Measurements from ENCODE around the gene BICC1. TPM values are rescaled to one million over a fixed set of nuclear protein-coding genes. Genes with fewer than 3 reads are reported as not detected.

The BICC1 gene
- total and polyA plus RNA-seq, 2 experiments from 2014 or later: 6.4 to 13.2 TPM

DNA sequence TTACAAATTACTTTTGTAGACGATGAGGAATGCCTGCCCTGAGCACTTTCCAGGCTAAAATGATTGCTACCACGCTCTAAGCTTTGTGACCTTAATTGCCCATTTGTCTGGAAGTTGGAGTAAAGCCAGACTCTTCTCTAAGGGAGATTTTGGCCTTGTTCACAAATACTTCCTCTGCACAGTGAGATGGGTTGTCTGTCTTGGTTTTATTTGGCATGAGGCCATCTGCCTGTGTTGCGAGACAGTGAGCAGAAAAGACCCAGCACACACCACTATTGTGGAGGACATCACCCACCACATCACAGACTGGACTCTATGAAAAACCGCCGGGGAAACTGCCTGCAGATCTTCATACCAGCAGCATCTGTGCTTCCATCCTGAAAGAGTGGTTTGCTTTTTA lies 138.4 kb downstream of the BICC1 start:
- TF ChIP-seq, protein P1, sequence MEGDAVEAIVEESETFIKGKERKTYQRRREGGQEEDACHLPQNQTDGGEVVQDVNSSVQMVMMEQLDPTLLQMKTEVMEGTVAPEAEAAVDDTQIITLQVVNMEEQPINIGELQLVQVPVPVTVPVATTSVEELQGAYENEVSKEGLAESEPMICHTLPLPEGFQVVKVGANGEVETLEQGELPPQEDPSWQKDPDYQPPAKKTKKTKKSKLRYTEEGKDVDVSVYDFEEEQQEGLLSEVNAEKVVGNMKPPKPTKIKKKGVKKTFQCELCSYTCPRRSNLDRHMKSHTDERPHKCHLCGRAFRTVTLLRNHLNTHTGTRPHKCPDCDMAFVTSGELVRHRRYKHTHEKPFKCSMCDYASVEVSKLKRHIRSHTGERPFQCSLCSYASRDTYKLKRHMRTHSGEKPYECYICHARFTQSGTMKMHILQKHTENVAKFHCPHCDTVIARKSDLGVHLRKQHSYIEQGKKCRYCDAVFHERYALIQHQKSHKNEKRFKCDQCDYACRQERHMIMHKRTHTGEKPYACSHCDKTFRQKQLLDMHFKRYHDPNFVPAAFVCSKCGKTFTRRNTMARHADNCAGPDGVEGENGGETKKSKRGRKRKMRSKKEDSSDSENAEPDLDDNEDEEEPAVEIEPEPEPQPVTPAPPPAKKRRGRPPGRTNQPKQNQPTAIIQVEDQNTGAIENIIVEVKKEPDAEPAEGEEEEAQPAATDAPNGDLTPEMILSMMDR (IDR thresholded peaks at IDR 0.05; ENCODE audit: low read depth, low read length): no peak
- H3K9me3 ChIP-seq (ENCODE audit: low read depth): no peaks in the 10 kb centered on the region
- no peak overlapping the region for H3K4me3 ChIP-seq
- H3K27me3 ChIP-seq: no peaks in the 10 kb centered on the region
- H3K27ac ChIP-seq: peak overlapping the region; percentile 17
- H3K4me1 ChIP-seq (ENCODE audit: low read depth): no peaks in the 10 kb centered on the region
- peak in 1 of 2 donors; percentile 91 for DNase-seq (ENCODE audit: low read depth in 1 of 2, low spot score in 1 of 2)
- no peaks in the 10 kb centered on the region for H3K36me3 ChIP-seq

DNA sequence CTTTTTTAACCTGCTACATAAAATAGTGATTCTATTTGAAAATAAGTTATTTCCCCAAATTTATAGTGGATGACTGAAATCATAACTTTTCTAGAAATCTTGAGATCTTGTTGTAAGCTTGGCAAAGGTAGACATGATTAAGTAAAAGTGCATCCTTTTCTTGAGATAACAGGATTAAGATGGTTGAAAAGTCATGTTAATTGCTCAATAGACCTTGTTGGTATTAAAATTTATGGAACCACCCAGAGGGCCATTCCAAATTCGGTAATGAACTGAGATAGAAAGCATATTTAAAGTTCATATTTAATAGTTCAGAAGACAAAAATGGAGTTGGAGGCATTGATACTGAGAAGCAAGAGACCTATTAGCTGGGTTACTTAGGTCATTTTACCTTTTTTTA lies 139.1 kb downstream of the BICC1 start:
- H3K36me3 ChIP-seq: no peaks in the 10 kb centered on the region
- H3K27ac ChIP-seq: no peak overlapping the region
- TF ChIP-seq, protein P1 (IDR thresholded peaks at IDR 0.05; ENCODE audit: low read depth, low read length): no peak
- no peak overlapping the region for H3K4me3 ChIP-seq
- DNase-seq (ENCODE audit: low read depth in 1 of 2, low spot score in 1 of 2): no peak
- no peaks in the 10 kb centered on the region for H3K4me1 ChIP-seq (ENCODE audit: low read depth)
- no peaks in the 10 kb centered on the region for H3K27me3 ChIP-seq
- no peaks in the 10 kb centered on the region for H3K9me3 ChIP-seq (ENCODE audit: low read depth)

DNA sequence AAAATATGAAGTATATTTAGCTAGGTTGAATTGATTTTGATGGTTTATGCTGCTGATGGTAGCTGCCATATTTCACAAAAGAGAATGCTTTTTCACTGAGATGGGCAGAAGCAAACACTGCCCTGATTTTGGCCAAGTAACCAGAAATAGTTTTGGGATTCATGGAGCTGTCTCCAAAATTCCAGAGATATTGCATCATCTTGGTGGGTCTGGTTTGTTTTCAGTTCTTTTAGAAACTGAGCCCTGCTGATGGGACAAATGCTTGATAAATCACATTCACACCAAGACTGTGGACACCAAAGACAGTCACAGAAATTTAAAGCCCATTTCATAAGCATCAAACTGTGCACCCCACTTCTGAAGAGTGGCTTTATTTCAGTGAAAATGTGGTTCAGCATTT lies 140.5 kb downstream of the BICC1 start:
- Histone ChIP-seq H3K4me3 (no peak overlapping the region), H3K9me3 (ENCODE audit: low read depth) (no peaks in the 10 kb centered on the region), H3K27ac (no peak overlapping the region), H3K36me3 (no peaks in the 10 kb centered on the region), H3K4me1 (ENCODE audit: low read depth) (no peaks in the 10 kb centered on the region), H3K27me3 (no peaks in the 10 kb centered on the region)
- TF ChIP-seq, protein P1 (IDR thresholded peaks at IDR 0.05; ENCODE audit: low read depth, low read length): no peak
- DNase-seq (ENCODE audit: low read depth in 1 of 2, low spot score in 1 of 2): peak in 1 of 2 donors; percentile 69

DNA sequence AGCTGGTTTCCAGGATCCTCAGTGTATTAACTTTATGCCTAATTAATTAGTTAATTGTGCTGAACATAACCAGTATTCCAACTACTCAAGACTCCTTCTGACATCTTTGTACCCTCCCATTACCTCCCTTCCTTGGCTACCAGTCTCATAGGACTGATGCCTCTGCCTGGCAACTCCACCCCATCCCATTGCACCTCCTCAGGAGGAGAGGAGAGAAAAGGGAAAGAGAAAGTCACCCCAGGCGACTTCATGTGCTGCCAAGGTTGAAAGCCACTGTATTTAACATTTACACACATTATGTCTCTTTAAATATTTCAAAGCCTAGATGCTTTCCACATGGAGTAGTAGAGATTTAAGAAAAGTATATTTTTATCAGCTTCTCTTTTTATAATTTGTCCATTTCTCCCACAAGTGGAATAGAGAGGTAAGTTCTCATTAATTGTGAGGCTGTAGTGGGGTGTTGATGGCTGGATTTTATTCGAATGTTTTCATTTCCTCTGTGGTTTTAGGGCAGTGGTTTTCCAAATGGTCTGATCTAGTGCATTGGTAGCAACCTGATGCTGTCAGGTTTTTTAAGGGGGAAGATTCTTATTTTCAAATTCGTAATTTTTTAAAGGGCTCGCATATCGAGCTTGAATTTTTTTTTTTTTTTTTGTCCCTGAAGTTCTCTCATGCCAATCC lies 148.0 kb downstream of the BICC1 start:
- no peaks in the 10 kb centered on the region for H3K36me3 ChIP-seq
- TF ChIP-seq, protein P1 (IDR thresholded peaks at IDR 0.05; ENCODE audit: low read depth, low read length): no peak
- no peaks in the 10 kb centered on the region for H3K27me3 ChIP-seq
- no peaks in the 10 kb centered on the region for H3K4me1 ChIP-seq (ENCODE audit: low read depth)
- no peak overlapping the region for H3K27ac ChIP-seq
- no peaks in the 10 kb centered on the region for H3K9me3 ChIP-seq (ENCODE audit: low read depth)
- no peak overlapping the region for H3K4me3 ChIP-seq
- DNase-seq (ENCODE audit: low read depth in 1 of 2, low spot score in 1 of 2): peak in 1 of 2 donors; percentile 41

DNA sequence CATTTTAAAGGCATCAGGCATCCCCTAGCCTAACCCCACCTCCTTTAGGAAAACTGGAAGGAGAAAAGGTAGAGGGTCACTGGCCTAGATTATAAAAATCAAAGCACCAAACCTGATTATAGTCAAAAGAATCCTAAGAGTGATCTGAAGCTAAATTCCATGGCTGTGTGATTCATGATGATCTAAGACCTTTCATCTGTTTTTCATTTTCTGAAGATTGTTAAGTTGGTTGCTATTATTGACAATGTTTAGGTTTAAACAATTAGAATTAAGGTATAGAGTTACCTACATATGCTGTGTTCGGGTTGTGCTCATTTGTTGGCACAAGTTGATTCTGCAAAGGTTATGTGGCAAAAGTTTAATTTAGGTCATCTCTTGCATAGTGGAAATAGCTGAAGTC lies 148.7 kb downstream of the BICC1 start:
- Histone ChIP-seq H3K4me1 (ENCODE audit: low read depth) (no peaks in the 10 kb centered on the region), H3K36me3 (no peaks in the 10 kb centered on the region), H3K27ac (no peak overlapping the region), H3K9me3 (ENCODE audit: low read depth) (no peaks in the 10 kb centered on the region), H3K27me3 (no peaks in the 10 kb centered on the region), H3K4me3 (no peak overlapping the region)
- TF ChIP-seq, protein P1 (IDR thresholded peaks at IDR 0.05; ENCODE audit: low read depth, low read length): no peak
- DNase-seq (ENCODE audit: low read depth in 1 of 2, low spot score in 1 of 2): no peak
